Neural cell (in vitro differentiated cells): Measurements from ENCODE around the gene ZNF428. TPM values are rescaled to one million over a fixed set of nuclear protein-coding genes. Genes with fewer than 3 reads are reported as not detected.

Source experiments
- H2AFZ ChIP-seq: fragments of 200-600, 300-800 bp; sonication (generic), shearing (Covaris generic); 2 replicates; pipeline ENCODE4 v1.6.0; 2014; ENCODE audit warnings: low read depth, mild to moderate bottlenecking, antibody characterized with exemption, low read length, moderate library complexity
- H3F3A ChIP-seq: fragments of 200-600 bp; shearing (Covaris generic); 2 replicates; pipeline ENCODE4 v1.6.1; 2016; ENCODE audit warnings: mild to moderate bottlenecking, moderate library complexity, mixed read lengths, antibody characterized with exemption, low read length; ENCODE audit not compliant: insufficient read depth, poor library complexity, severe bottlenecking
- H3K27ac ChIP-seq: fragments of 200-600, 300-800 bp; sonication (generic), shearing (Covaris generic); 2 replicates; pipeline ENCODE4 v1.5.1; 2014; ENCODE audit warnings: mild to moderate bottlenecking, low read length, moderate library complexity
- H3K27me3 ChIP-seq: fragments of 300-800, 200-600 bp; sonication (generic), shearing (Covaris generic); 2 replicates; pipeline ENCODE4 v1.6.0; 2014; ENCODE audit warnings: mild to moderate bottlenecking, low read depth, low read length, moderate library complexity; ENCODE audit not compliant: insufficient read depth
- H3K36me3 ChIP-seq: fragments of 300-800, 200-600 bp; sonication (generic), shearing (Covaris generic); 2 replicates; pipeline ENCODE4 v1.5.1; 2014; ENCODE audit warnings: mild to moderate bottlenecking, antibody characterized with exemption, low read length, moderate library complexity; ENCODE audit not compliant: insufficient read depth
- H3K4me2 ChIP-seq: fragments of 300-800, 200-600 bp; sonication (generic), shearing (Covaris generic); 2 replicates; pipeline ENCODE4 v1.6.0; 2014; ENCODE audit warnings: mild to moderate bottlenecking, low read length
- H3K4me3 ChIP-seq: fragments of 300-800, 200-600 bp; sonication (generic), shearing (Covaris generic); 2 replicates; pipeline ENCODE4 v1.5.1; 2014; ENCODE audit warnings: mild to moderate bottlenecking, low read length, moderate library complexity
- H3K79me2 ChIP-seq: fragments of 200-600 bp; shearing (Covaris generic); replicated peaks from 2 replicates; pipeline ENCODE4 v1.6.0; 2014; ENCODE audit warnings: mild to moderate bottlenecking, low read length, moderate library complexity; ENCODE audit not compliant: insufficient read depth
- H3K9ac ChIP-seq: fragments of 300-800, 200-600 bp; sonication (generic), shearing (Covaris generic); 2 replicates; pipeline ENCODE4 v1.6.1; 2016; ENCODE audit warnings: mild to moderate bottlenecking, low read length, mixed read lengths
- H3K9me2 ChIP-seq: fragments of 200-600 bp; shearing (Covaris generic); 2 replicates; pipeline ENCODE4 v1.6.1; 2016; ENCODE audit warnings: mild to moderate bottlenecking, low read length, mixed read lengths; ENCODE audit not compliant: insufficient read depth
- H3K9me3 ChIP-seq: fragments of 200-600, 300-800 bp; sonication (generic), shearing (Covaris generic); 2 replicates; pipeline ENCODE4 v1.6.1; 2016; ENCODE audit warnings: mild to moderate bottlenecking, mixed run types, low read length, moderate library complexity, mixed read lengths
- H4K20me1 ChIP-seq: fragments of 200-600 bp; shearing (Covaris generic); 2 replicates; pipeline ENCODE4 v1.6.1; 2016; ENCODE audit warnings: mild to moderate bottlenecking, mixed run types; ENCODE audit not compliant: insufficient read depth
- CTCF ChIP-seq: fragments of 450-650 bp; IDR thresholded peaks from 2 replicates; pipeline ENCODE4 v1.5.1; 2014; ENCODE audit warnings: antibody characterized with exemption, mild to moderate bottlenecking, moderate library complexity; ENCODE audit not compliant: poor library complexity, severe bottlenecking
- EP300 ChIP-seq: fragments of 450-650 bp; conservative IDR thresholded peaks from 2 replicates; pipeline ENCODE4 v1.6.1; 2014; ENCODE audit warnings: antibody characterized with exemption, mild to moderate bottlenecking, moderate library complexity; ENCODE audit not compliant: poor library complexity, severe bottlenecking
- EZH2 ChIP-seq: fragments of 200-600, 300-800 bp; shearing (Covaris generic), sonication (generic); IDR thresholded peaks from 2 replicates; pipeline ENCODE4 v1.6.1; 2014; ENCODE audit warnings: antibody characterized with exemption, low read length, borderline replicate concordance, mild to moderate bottlenecking; ENCODE audit not compliant: insufficient read depth, poor library complexity, severe bottlenecking
- MXI1 ChIP-seq: fragments of 450-650 bp; conservative IDR thresholded peaks from 2 replicates; pipeline ENCODE4 v1.6.1; 2014; ENCODE audit warnings: antibody characterized with exemption, mild to moderate bottlenecking; ENCODE audit not compliant: poor library complexity, severe bottlenecking
- POLR2AphosphoS5 ChIP-seq: IDR thresholded peaks from 2 replicates; pipeline ENCODE4 v1.6.1; 2012
- RAD21 ChIP-seq: fragments of 450-650 bp; conservative IDR thresholded peaks from 2 replicates; pipeline ENCODE4 v1.6.1; 2014; ENCODE audit warnings: antibody characterized with exemption, mild to moderate bottlenecking, moderate library complexity
- SMC3 ChIP-seq: fragments of 450-650 bp; conservative IDR thresholded peaks from 2 replicates; pipeline ENCODE4 v1.6.1; 2014; ENCODE audit warnings: antibody characterized with exemption, mild to moderate bottlenecking, moderate library complexity; ENCODE audit not compliant: poor library complexity
- TAF1 ChIP-seq: IDR thresholded peaks from 2 replicates; pipeline ENCODE4 v1.6.1; 2012; ENCODE audit warnings: low read depth
- polyA plus RNA-seq: library from polyadenylated mRNA; depleted of rRNA; stranded (reverse); fragments of >200 nt; gene quantifications from 2 replicates; pipeline ENCODE4 v1.2.3, GENCODE V29; 2014
- TF ChIP-seq, protein P1 (sequence below): IDR thresholded peaks from 2 replicates; pipeline ENCODE4 v1.6.1; 2012; ENCODE audit warnings: borderline replicate concordance

The ZNF428 gene
- polyA plus RNA-seq, 1 donor from 2014 or later = 1,008 TPM

GRCh38 chr19:43578787-43579186 is 40.6 kb downstream of the ZNF428 start:
- Histone ChIP-seq H3F3A (no peaks in the 10 kb centered on the region), H4K20me1 (no peaks in the 10 kb centered on the region), H3K4me2 (no peak overlapping the region), H3K79me2 (peaks cover 11% of the 10 kb centered on the region), H3K27ac (no peak overlapping the region), H3K9me3 (no peaks in the 10 kb centered on the region), H3K36me3 (no peaks in the 10 kb centered on the region), H2AFZ (no peak overlapping the region), H3K4me3 (no peak overlapping the region), H3K27me3 (no peaks in the 10 kb centered on the region), H3K9ac (no peak overlapping the region), H3K9me2 (no peaks in the 10 kb centered on the region)
- no peak for TF ChIP-seq MXI1
- TF ChIP-seq EZH2 = no peak
- TF ChIP-seq POLR2AphosphoS5 = no peak
- TF ChIP-seq TAF1 = no peak

DNA sequence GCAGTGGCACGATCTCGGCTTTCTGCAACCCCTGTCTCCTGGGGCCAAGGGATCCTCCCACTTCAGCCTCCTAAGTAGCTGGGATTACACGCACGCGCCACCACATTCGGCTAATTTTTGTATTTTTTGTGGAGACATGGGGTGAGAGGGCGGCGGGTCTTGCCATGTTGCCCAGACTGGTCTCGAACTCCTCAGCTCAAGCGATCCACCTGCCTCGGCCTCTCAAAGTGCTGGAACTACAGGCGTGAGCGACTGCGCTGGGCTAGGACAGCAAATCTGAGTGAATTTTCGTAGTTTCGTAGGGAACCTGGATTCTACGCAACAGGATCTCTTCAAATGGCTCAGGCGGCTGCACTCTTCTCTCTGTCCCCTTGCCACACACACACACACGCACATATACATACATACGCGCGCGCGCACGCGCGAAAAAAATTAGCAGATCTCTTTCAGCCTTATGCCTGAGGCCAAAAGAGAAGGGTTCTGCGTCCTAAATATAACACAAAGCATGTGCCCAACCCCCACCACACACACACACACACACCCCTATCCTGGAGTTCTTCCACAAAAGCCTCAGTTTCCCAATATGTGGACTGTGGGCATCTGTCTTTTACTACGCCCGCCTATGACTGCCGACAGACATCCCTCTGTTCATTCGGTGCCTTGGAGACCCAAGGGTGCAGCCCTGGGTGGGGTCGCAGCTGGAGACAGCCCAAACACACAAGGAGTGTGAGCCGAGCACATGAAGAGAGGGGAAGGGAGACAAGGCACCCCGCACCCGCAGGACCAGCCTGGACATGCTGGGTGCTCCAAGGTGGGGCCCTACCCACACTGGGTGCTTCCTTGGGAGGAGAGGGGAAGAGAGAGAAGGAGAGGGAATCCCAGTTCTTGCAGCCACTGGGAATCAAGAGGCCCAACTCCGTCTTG is 43.2 kb downstream of the ZNF428 start:
- Histone ChIP-seq H2AFZ (peak overlapping the region; percentile 52), H3F3A (no peaks in the 10 kb centered on the region)

DNA sequence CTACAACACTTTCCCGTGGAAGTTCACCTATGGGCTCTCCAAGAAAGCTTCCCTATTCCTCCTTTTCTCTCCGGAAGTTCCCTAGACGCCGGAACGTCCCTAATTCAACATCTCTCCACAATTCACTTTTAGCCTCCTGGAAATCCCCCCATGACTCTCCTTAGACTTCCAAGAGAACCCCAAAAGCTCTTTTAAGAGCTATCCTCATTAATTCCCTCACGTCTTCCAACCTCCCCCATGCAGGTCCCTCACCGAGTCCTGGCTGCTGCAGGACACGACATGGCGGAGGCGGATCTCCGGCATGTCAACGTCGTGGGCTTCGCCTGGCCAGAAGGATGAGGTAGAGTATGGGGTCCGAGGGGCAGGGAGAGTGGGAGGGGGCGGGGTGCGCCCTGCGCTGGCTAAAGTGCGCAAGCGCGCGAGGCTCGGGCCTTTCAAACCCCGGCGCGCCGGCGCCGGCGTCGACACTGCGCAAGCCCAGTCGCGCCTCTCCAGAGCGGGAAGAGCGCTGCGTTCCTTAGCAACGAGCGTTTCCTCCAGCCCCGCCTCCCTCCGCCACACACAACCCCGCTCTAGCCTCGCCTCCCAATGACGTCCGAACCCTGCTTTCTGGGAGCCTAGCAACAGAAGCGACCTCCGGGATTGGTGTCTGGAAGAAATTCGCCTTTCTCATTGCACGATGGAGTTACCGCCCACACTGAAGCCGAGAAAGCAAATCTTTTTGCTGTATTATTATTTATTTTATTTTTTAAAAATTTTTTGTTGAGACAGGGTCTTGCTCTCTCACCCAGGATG is 44.1 kb downstream of the ZNF428 start, which contains the start of the genes PINLYP and XRCC1:
TSS of gene PINLYP (plus strand) at position 646 of the 795 bp plus-strand sequence. CDS start 1,391 bp downstream, outside the sequence.
TSS of gene XRCC1 (minus strand) at position 372 of the 795 bp plus-strand sequence. CDS start at position 303, 69 bp downstream.
- peak within 1 kb of the TSS; percentile 94 for H3K27ac ChIP-seq
- H3K36me3 ChIP-seq = no peaks in the 10 kb centered on the region
- TF ChIP-seq EP300 (peak; percentile 59), CTCF (no peak), MXI1 (peak; percentile 84), POLR2AphosphoS5 (peak; percentile 90), SMC3 (peak; percentile 44), RAD21 (peak; percentile 26), TAF1 (peak; percentile 61), EZH2 (no peak)
- TF ChIP-seq, protein P1, sequence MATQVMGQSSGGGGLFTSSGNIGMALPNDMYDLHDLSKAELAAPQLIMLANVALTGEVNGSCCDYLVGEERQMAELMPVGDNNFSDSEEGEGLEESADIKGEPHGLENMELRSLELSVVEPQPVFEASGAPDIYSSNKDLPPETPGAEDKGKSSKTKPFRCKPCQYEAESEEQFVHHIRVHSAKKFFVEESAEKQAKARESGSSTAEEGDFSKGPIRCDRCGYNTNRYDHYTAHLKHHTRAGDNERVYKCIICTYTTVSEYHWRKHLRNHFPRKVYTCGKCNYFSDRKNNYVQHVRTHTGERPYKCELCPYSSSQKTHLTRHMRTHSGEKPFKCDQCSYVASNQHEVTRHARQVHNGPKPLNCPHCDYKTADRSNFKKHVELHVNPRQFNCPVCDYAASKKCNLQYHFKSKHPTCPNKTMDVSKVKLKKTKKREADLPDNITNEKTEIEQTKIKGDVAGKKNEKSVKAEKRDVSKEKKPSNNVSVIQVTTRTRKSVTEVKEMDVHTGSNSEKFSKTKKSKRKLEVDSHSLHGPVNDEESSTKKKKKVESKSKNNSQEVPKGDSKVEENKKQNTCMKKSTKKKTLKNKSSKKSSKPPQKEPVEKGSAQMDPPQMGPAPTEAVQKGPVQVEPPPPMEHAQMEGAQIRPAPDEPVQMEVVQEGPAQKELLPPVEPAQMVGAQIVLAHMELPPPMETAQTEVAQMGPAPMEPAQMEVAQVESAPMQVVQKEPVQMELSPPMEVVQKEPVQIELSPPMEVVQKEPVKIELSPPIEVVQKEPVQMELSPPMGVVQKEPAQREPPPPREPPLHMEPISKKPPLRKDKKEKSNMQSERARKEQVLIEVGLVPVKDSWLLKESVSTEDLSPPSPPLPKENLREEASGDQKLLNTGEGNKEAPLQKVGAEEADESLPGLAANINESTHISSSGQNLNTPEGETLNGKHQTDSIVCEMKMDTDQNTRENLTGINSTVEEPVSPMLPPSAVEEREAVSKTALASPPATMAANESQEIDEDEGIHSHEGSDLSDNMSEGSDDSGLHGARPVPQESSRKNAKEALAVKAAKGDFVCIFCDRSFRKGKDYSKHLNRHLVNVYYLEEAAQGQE = peak; percentile 73
- no peaks in the 10 kb centered on the region for H3K9me2 ChIP-seq
- H3K4me3 ChIP-seq = peak within 1 kb of the TSS; percentile 99
- no peaks in the 10 kb centered on the region for H3K27me3 ChIP-seq
- H3F3A ChIP-seq = no peaks in the 10 kb centered on the region
- H2AFZ ChIP-seq = peak within 1 kb of the TSS; percentile 96
- no peaks in the 10 kb centered on the region for H4K20me1 ChIP-seq
- H3K79me2 ChIP-seq = peaks cover 15% of the 10 kb centered on the region
- H3K9me3 ChIP-seq = no peaks in the 10 kb centered on the region
- peak within 1 kb of the TSS; percentile 82 for H3K4me2 ChIP-seq
- H3K9ac ChIP-seq = peak within 1 kb of the TSS; percentile 96

More for the DNA sequence above, 43.2 kb downstream of the ZNF428 start:
- Histone ChIP-seq H3K9me2 (no peaks in the 10 kb centered on the region), H3K4me2 (no peak overlapping the region), H3K27ac (peak overlapping the region; percentile 94), H3K27me3 (no peaks in the 10 kb centered on the region), H4K20me1 (no peaks in the 10 kb centered on the region), H3K79me2 (peaks cover 15% of the 10 kb centered on the region), H3K9me3 (no peaks in the 10 kb centered on the region), H3K4me3 (peak overlapping the region; percentile 99), H3K9ac (peak overlapping the region; percentile 66), H3K36me3 (no peaks in the 10 kb centered on the region)
- TF ChIP-seq RAD21 (no peak), MXI1 (no peak)
